ENCODE data around the gene LCN2.
A peak's percentile ranks its signal among the peaks of the same experiment; 100 is the strongest.
"Not testable (repeated sequence)": the region's sequence is repeated elsewhere in the genome, so short reads cannot be mapped to it uniquely, and the experiment has no call there.

LCN2 gene

DNA sequence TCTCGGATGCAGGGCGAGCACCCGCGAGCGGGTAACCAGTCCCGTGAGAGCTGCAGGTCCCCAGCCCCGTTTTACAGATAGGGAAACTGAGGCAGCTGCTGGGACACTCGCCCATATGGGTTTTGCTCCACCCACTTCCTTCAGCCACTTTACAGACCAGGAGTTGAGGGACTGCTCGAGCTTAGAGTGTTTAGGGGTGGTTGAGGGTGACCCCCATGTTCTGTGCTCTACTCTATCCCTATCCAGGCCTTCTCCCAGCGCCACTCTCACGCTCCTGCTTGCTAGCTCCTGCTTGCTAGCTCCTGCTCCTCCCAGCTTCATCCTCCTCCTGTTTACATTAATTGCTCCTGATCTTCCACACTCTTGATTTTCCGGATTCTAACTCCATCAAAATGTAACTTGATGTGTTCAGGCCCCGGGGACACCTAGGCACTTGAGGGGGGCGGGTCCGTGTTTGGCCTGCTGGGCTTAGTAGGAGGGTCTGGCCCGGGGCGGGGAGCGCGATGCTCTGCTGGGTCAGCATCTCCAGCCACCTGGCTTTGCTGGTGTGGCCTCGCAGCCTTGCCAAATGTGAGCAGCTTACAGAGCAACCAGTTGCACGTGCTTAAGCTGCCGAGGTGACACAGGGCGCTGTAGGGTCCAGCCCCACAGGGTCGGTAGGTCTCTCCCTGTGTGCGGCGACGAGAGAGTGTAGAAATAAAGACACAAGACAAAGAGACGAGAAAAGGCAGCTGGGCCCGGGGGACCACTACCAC is 20.2 kb upstream of the LCN2 start:
- no peak for DNase-seq (ENCODE audit: low read depth)

DNA sequence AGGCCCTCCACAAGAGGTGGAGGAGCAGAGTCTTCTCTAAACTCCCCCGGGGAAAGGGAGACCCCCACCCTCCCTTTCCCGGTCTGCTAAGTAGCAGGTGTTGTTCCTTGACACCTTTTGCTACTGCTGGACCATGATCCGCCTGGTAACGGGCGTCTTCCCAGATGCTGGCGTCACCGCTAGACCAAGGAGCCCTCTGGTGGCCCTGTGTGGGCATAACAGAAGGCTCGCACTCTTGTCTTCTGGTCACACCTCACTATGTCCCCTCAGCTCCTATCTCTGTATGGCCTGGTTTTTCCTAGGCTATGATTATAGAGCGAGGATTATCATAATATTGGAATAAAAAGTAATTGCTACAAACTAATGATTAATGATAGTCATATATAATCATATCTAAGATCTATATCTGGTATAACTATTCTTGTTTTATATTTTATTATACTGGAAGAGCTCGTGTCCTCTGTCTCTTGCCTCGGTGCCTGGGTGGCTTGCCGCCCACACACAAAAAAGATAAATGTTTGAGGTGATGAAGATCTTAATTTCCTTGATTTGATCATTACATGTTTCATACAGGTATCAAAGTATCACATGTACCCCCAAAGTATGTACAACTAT is 19.2 kb upstream of the LCN2 start:
- not testable (repeated sequence) for DNase-seq (ENCODE audit: low read depth)

DNA sequence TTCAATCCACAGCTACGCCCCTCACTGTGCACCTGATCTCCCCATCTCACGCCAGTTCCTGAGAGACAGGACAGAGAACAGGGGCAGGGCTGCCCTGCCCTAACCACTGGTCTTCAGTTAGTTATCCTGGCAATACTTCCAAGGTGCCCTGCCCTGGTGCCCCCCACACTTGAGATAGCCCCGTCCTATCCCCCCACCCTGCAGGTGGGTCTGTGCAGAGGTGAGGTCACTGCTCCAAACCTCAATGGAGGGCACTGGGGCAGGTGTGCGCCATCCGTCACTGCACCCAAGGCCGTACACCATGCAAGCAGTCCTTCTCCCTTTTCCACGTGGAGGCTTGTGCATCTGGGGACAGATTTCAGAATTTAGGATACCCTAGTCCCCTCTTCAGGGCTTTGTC is 18.6 kb upstream of the LCN2 start:
- DNase-seq (ENCODE audit: low read depth), result not testable (repeated sequence)

DNA sequence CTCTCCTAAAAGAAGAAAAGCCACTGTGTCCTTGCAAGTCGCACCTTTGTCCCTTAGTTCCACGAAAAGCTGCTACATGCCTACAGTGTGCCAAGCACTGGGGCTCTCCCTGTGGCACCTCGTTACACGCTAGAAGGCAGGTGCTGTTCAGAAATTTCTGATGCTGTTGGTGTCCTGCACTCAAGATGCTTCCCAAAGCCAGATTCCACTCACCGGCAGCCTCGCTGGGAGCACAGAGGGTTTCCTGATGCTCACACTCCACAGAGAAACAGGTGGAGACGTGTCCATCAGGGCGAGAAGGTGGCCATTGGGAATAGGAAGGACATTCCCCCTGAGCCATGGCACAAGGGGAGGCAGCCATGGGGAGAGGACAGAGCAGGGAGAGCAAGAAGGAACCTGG is 17.9 kb upstream of the LCN2 start:
- DNase-seq (ENCODE audit: low read depth), result not testable (repeated sequence)

DNA sequence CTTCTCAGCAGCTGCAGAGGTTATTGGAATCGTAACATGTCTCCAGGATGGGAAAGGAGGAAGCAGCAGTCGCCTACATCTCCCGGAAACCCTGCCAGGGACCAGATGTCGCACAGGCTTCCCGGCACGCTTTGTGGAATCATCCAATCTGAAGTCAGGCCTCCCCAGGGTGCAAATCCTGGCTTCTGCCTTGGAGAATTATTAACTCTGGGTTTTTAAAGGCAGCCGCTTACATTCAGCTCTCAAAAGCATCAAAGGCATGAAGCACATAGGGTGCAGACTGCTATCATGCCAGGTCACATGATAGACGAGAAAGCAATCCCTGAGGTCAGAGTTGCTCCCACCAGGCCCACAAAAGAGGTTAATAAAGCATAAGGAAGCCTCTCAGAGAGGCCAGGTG is 17.1 kb upstream of the LCN2 start:
- DNase-seq (ENCODE audit: low read depth), result not testable (repeated sequence)

DNA sequence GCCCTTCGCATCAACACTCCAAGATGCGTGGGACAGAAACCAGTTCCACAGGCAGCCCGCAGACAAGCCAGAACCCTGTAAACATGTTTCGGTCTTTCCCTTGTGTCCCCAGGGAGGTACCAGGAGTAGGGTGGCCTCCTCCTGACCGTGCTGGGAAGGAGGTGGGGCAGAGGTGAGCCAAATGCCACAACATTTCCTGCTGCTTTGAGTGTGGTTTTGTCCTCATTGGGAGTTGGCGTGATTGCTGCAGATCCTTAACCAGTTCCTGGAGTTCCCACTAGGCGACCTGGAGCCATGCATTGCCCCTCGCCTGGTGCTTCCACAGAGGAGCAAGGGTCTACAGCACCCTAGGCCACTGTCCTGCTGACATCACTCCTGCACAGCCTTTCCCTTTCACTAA is 13.7 kb upstream of the LCN2 start:
- not testable (repeated sequence) for DNase-seq (ENCODE audit: low read depth)

DNA sequence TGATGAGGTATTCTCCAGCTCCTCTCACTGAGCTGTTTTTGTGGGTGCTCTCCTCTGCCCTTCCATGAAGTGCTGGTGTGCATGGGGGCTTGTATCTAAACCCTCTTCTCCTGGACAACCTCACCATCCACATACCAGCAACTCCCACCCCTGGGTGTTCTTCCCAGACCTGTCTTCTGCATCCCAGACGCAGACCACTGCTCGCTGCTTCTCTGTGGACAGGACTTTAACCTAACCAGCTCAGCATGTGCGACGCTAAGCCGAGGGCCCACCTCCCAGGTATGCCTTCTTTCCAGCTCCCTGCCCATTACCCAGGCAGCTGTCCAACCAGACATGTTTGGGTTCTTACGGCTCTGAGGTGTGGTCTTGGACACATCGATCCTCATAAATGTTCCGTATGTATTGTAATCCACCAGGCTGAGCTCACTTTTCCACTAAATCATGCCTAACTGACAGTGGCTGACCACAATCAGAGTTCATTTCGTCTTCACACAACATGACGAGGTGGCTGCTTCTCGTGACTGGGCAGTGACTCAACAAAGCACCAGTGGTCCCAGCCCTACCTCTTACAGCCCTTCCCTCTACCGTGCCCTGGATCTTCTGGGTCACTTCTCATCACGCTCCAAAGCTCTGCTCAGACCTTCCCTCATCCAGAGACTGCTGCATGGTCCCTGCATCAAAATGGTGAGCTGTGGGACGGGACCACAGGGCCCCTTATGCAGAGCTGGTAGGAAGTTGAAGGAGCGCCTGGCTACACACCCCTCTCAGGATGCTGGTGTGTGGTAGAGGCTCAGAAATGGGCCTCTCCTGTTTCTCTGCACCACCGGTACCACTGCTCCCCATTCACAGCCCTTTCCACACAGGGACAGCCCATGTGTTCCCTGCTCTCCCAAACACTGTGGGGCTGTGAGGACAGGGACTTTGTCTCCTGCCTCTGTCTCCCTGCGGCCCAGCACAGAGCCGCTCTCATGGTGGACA is 12.1 kb upstream of the LCN2 start:
- peak; percentile 55 for DNase-seq (ENCODE audit: low read depth)

DNA sequence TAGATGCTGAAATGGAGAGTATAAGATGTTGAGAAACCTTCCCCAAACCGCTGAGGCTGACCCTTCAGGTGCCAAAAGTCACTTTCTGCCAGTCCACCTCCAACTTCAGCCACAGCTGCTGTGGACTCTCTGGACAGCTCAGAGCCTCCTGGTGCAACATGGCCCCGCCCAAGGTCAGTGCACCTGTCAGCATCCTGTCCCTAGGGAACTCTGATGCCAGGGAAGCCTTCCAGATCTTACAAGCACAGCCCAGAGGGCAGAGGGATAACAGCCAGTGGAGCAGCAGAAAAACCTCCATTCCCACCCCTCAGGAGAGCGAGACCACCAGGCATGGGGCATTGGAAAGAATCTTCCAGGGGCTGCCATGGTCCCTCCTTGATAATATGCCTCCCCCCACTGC is 11.3 kb upstream of the LCN2 start:
- no peak for DNase-seq (ENCODE audit: low read depth)

DNA sequence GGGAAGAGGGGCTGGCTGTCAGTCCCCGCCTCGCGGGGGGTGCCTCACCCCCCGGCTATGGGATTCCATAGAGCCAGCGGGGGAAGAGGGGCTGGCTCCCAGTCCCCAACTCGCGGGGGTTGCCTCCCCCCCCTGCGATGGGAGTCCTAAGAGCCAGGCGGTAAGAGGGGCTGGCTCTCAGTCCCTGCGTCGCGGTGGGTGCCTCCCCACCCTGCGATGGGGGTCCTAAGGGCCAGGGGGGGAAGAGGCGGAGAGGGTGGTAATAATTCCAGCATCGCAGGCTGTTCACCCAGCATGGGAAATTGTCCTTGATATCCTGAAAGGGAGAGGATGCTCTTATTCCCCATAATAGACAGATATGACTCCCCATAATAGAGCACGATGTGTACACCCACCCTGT is 9.6 kb upstream of the LCN2 start:
- no peak for DNase-seq (ENCODE audit: low read depth)

DNA sequence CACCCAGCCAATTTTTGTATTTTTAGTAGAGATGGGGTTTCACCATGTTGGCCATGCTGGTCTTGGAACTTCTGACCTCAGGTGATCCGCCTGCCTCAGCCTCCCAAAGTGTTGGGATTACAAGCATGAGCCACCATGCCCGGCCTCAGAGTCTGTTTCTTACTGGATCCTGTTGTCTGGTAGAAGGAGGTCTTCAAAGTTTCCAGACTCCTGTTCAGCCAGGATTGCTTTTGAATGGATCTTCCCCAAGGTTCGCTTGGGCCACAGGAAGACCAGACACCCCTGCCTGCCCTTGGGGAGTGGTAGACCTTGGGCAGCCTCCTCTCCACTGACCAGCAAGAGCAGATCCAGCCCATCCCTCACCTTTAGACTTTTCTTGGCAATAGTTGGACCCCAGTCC is 7.6 kb upstream of the LCN2 start:
- no peak for DNase-seq (ENCODE audit: low read depth)

DNA sequence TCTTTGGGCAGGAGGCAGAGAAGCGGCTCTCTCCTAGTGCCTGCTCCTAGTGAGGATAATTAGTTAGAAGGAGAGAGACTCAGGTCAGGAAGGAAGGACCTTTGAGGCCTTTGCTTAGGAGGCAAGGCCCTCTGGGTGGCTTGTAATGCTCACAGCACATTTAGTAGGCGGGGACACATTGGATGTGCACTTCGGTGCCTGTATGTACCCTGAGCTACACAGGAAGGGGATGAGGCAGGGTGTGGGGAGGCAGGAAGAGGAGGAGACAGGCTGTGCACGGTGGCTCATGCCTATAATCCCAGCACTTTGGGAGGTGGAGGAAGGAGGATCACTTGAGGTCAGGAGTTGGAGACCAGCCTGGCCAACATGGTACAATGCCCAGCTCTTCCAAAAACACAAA is 7.2 kb upstream of the LCN2 start:
- DNase-seq (ENCODE audit: low read depth), result no peak

DNA sequence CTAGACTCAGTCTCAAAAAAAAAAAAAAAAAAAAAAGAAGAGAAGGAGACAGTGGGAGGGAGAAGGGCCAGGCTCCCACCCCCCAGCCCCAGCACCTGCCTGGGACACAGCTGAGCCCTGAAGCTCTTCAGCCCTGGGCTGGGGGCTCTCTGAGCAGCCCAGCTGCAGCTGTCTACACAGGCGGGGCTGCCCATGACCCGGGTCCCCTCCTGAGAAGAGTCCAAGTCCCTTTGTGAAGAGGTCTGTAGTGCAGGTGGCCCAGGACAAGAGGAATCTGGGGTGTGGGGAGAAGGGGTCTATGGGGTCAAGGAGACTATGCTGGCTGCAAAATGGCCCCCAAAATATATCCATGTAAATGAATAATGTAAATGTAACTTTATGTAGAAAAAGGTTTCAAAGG is 6.7 kb upstream of the LCN2 start:
- DNase-seq (ENCODE audit: low read depth), result no peak

DNA sequence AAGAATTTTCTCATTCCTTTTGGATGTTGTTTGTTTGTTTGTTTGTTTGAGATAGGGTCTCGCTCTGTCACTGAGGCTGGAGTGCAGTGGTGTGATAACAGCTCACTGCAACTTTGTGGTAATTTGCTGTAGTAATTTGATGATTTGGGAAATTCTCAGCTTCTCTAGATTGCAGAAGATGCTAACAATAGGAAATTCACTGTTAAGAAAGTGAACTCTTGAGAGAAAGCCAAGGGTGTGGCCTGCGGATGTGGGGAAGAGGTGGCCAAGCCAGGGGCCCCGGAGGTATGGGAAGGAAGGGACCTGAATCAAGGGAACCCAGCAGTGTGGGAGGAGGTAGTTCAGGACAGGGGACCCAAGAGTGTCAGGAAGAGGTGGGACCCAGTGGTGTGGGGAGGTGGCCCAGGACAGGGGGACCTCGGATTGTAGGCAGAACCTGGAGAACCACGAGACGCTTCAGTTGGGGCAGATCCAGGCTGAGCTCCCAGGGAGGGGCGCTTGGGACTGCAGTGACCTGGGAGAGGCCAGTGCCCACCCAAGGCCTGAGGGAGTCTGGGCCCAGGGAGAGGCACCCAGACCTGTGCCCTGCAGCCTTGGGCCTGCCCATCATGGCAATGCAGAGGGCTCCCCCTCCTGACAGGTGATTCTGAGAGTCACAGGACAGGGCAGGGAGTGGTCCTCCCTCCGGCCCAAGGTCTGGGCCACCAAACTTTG is 5.6 kb upstream of the LCN2 start:
- no peak for DNase-seq (ENCODE audit: low read depth)

DNA sequence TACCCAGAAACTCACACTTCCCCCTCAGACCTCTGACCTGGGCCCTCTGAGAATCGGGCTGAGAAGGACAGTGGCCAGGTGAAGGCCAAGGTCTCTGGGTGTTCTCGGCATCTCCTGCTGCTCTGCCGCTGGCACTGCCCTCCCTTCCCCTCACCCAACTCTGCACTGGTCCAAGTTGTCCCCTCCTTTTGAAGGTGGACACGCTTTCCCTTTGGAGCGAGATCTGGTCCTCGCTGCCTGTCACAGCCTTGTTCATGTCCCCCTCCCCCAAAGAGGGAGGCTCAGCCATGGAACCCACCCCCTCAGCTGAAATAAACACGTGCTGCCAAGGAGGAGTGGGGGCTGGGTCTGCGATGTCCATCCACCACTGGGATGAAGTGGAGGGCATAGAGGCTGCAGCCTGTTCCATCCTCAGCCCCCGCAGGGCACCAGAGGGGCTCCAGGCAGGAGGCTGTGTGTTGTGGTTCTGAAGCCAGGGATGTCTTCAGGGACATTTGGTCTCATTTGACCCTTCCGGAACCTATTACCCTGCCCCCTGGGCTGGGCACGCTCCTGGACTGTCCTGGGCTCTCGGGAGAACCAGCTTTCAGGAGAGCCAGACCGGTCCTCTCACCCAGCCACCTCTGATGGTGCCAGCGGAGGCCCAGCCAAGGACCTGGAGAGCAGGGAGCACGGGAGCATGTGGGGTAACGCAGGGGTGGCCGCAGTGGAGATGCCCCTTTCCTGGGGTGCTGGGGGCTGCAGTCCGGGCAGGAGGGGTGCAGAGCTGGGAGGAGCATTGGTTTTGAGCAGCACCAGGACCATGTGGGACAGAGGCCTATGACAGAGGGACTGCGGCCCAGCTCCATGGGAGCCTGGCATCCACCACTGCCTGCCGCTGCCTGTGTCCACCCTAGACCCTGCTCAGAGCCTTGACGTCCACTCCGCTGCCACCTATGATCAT is 4.7 kb upstream of the LCN2 start:
- DNase-seq (ENCODE audit: low read depth), result no peak

DNA sequence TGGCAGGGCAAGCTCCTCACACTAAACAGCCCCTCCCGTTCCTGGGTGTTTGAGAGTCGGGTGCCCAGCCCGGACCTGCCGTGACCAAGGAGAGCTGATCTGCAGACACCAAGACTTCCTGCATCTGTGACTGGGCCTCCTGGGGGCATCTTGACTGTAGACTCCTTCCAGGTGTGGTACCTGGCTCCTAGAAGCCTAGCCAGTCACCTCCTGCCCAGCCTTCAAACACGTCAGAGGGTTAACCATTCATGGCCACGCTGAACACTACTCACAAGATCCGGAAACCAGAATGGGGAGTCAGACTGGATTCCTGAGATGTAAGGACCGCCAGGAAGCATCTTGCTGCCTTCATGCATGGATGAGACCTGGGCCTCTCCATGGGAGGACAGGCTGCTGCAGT is 3.7 kb upstream of the LCN2 start:
- no peak for DNase-seq (ENCODE audit: low read depth)

DNA sequence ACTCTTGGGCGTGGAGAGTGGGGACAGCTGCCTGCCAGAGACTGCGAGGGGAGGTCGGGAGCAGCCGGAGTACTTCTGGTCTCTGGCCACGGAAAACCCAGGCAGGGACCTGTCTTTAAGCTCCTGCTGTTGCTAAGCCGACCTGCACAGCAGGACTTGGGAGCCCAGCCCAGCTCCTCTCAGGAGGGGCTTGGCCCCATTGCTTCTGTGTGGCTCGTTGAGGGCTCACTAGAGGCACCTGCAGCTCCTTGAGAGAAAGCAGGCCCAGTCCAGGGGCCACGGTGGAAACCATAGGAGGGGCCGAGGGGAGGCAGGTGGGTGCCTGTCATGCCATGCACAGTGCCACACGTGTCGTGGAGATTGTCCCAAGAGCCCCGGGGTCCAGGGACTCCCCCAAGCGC is 3.3 kb upstream of the LCN2 start:
- no peak for DNase-seq (ENCODE audit: low read depth)

DNA sequence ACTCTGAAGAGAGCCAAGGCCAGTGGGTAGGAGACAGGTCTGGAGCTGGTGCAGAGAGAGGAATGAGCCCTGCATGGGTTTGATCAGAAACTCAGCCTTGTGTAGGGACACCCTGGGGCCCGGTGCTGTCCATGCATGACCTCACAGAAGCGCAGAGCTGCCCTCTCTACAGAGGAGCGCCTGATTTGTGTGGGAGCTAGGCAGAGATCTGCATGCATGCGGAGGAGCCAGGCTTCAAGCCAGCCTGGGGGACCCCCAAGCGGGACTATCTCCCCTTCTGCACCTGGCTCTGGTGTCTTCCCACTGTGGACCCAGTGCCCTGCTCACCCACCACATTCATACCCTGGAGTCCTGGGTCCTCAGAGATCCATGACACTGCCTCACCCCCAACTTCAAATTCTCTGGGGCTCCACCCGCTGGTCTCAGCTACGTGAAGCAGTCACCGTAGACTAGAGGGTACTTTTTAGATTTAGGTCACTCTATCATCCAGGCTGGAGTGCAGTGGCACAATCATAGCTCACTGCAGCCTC is 2.6 kb upstream of the LCN2 start:
- DNase-seq (ENCODE audit: low read depth), result no peak

DNA sequence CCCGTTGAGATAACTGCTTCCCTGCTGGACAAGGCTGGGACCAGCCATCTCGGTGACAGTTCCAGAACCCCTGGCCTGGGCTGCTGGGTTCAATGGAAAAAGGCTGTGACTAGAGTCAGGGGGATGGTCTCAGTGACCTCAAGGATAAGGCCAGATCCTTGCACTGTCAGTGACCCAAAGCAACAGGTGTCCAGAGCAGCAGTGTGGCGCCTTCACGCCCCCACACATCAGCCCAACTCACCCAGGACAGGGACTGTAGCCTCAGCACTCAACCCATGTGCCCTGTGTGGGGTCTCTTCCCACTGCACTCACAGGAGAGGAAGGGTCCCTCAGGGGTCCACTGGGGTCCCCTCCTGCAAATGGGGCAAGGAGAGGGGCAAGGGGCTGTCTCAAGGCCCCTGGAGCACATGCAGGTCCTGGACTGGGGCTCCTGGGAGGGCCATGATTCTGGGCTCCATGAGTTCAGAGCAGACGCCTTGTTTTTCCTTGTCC is 698 bp upstream of the LCN2 start:
- no peak for DNase-seq (ENCODE audit: low read depth)

DNA sequence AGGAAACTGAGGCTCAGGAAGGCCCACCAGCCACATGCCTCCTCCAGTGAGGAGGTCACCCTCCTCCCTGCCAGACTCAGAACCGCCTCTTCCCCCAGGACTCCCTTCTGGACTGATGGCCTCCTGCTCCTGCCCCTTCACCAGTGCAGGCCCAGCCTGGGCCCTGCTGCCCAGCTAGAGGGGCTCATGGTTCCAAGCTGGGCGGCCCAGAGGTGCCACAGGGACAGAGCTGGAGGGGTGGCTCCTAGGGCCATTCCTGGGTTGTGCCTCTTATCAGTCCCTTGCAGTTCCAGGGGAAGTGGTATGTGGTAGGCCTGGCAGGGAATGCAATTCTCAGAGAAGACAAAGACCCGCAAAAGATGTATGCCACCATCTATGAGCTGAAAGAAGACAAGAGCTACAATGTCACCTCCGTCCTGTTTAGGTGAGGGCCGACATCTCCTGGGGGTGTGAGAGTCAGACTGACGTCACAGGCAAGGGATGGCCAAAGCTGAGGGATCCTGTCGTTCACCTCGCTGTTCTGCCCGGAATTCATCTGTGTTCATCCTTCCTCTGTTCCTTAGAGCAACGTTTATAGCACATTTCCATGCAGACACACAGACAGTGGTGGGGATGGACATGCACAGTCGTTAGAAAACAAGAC is 819 bp downstream of the LCN2 start:
- DNase-seq (ENCODE audit: low read depth), result no peak

Measured in GM04504 (cell line).